ENCODE data around the gene PRDM16.

The PRDM16 gene

DNA sequence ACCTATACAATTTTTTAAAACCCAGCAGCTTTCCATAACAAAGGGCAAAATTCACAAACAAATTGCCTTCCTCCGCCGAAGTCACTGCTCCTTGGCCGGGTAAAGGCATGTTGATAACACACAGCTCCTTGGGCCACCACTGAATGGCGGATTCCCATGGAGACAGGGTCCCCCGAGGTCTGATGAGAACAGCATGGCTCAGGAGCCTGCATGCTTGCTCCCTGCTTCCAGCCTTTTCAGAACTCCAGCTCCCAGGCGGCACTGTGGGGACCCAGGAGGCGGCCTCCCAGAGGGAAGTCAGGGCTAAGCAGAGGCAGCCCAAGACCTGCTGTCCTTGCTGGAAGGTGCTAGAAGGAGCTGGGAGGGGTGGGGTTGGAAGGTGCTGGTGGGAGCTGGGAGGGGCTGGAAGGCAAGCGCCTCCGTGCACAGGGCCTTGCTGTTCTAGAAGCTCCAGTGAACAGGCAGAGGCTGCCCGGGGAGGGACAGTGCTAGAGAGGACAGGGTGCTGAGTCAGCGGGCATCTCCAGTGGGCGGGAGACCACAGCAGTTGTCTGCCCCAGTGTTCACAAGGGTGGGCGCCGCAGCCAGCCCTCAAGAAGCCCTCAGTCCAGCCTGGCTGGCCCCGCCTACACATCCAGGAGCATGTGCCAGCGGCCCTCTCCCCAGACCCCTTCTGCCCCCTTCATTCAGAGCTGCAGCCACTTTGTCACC, 35.1 kb downstream of the PRDM16 start:
- no peak for DNase-seq (ENCODE audit: low read depth, low spot score)

DNA sequence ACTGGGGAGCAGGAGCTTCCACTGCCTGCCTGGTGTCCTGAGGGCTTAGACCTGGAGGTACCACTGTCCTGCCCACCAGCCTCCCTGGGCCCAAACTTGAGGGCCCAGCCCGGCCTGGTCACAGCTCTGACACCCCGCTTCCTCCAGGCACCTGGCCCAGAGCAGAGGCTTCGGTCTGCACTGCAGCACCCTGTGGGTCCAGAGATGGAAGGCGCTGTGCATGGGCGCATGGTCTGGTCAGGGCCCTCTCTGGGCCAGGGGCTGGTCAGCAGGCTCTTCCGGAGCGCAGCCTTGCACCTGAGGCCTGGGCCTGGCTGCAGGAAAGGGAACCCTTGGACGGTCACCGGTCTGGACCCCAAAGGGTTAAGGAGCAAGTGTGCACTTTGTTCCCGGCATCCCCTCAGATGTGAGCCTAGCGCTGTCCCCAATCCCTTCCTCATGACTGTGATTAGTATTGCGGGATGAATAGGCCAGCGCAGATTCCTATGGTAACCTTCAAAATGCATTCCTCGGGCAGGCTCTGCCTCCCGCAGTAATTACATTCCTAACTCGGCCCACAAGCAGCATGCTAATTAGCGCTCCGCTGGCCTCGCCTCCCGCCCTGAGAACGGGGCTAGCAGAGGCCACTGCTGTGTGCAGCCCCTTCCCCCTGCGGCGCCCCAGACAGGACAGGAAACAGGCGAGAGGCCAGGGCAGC, 36.3 kb downstream of the PRDM16 start:
- DNase-seq (ENCODE audit: low read depth, low spot score) = no peak

- DNase-seq (ENCODE audit: low read depth, low spot score) = no peak
These were observed 37.2 kb downstream of the PRDM16 start for GRCh38 chr1:3106216-3106615.

GRCh38 chr1:3107201-3107600, 38.2 kb downstream of the PRDM16 start:
- no peak for DNase-seq (ENCODE audit: low read depth, low spot score)

DNA sequence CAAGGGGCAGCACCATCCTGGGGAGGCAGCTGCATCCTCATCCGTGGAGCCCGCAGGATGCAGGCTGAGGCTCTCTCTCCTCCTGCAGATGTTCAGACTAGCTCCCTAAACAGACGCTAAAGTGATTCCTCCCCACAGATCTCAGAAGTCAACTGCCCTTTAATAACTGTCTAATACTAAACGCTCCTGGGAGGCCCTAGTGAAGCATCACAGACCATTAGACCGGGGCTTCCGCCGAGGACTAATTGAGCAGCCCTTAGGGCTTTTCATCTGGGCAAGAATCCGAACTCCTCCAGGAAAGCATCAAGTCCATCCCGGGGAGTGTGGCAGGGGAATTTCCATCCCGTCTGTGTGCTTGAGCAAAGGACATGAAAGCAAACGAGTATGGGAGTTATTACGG, 40.4 kb downstream of the PRDM16 start:
- no peak for DNase-seq (ENCODE audit: low read depth, low spot score)

DNA sequence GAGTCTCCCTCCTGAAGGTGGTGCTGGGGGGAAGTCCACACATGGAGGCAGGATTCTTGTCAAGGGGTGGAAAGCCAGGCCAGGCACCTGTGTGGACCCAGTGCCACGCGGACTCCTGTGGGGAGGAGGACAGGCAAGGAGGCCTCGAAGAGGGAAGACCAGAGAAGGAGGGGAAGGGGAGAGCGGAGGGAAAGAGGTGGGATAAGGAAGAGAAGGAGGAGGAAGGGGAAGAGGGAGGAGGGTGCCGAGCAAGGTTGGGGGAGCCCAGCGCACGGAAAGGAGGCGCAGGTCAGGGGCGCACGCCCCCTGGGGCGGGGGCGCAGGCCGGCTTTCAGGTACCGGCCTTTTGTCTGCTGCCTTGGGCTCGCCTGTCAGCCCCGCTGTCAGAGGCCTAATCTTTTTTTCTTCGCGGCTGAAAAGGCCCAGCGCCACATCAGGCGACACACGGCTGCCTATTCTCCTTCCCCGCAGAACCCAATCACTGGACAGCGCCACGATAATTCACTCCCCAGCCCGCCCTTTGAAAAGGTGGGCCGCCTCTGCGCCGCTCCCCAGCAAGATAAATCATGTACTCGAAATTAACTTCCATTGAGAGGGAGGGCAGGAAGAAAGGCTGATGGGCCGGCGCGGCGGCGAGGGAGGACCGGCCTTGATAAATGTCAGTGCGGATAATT, 42.5 kb downstream of the PRDM16 start:
- no peak for DNase-seq (ENCODE audit: low read depth, low spot score)

GRCh38 chr1:3112526-3112925, 43.5 kb downstream of the PRDM16 start:
- no peak for DNase-seq (ENCODE audit: low read depth, low spot score)

- no peak for DNase-seq (ENCODE audit: low read depth, low spot score)
These were observed 44.2 kb downstream of the PRDM16 start for GRCh38 chr1:3113047-3113740.

DNA sequence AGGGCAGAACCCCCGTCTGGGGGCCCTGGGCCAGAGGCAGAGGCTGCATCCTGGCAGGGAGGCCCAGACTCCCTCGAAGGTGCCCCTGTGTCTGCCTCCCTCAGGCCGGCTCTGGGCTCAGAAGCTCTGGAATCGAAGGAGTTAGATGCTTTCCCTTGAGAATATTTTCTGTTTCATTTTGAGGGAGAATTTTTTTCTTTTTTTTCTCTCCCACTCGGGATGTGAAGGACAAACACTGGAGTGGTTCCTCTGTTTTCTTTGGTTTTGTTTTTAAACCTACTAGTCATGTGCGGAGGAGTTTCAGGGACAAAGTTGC, 44.7 kb downstream of the PRDM16 start:
- DNase-seq (ENCODE audit: low read depth, low spot score) = no peak

- DNase-seq (ENCODE audit: low read depth, low spot score) = no peak
These were observed 45.2 kb downstream of the PRDM16 start for GRCh38 chr1:3114131-3114744.

GRCh38 chr1:3114846-3115245, 45.8 kb downstream of the PRDM16 start:
- no peak for DNase-seq (ENCODE audit: low read depth, low spot score)

- no peak for DNase-seq (ENCODE audit: low read depth, low spot score)
These were observed 46.5 kb downstream of the PRDM16 start for GRCh38 chr1:3115275-3116149.

- DNase-seq (ENCODE audit: low read depth, low spot score) = no peak
These were observed 47.1 kb downstream of the PRDM16 start for GRCh38 chr1:3116150-3116510.

GRCh38 chr1:3116560-3116959, 47.6 kb downstream of the PRDM16 start:
- DNase-seq (ENCODE audit: low read depth, low spot score) = no peak

DNA sequence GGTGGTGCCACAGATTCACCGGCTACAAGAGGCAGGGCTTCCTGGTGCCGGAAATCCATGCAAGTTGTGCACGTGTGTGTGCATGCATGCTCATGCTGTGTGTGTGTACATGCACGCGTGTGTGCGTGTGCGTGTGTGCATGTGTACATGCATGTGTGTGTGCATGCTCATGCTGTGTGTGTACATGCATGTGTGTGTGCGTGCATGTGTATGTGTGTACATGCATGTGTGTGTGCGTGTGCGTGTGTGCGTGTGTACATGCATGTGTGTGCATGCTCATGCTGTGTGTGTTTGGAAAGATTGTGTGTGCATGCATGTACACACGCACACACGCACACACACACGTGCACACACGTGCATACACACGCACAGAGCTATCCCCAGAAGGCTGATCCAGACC, 48.9 kb downstream of the PRDM16 start:
- no peak for DNase-seq (ENCODE audit: low read depth, low spot score)

DNA sequence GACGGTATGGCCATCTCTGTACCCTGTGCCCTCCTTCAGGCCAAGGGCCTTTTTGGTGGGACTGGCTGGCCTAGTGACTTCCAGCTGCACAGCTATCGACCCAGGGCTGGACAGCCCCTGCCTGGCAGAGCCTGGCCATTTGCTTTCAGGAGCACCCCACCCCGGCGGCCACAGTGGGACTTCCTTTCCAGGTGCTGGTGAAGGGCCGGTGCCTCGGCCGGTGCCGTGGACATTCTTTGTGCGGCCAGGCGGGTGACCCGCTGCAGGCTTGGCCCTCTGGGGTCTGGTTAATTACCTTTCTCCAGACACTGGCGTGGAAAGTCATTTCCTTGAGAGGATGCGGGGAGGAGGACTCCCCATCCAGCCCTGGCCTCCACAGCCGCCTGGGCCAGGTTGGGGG, 50.1 kb downstream of the PRDM16 start:
- DNase-seq (ENCODE audit: low read depth, low spot score) = no peak

- no peak for DNase-seq (ENCODE audit: low read depth, low spot score)
These were observed 50.7 kb downstream of the PRDM16 start for GRCh38 chr1:3119725-3120124.

DNA sequence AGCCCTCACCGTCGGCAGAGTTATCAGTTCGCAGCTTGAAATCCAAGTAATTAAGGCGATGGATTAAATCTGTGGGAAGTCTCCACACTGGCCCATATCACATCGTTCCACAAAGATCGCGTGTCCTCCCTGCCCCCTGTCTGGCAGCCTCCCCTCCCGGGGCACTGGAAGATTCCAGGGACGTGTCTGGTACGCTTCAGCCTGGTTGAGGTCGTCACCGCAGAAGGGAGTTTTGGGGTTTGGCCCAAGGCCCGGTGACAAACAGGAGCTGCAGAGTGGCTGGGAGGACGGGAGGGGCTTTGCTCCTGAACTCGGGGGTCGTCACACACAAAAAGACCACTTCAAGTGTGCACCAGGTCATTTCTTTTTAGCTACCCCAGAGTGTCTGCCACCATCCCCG, 51.1 kb downstream of the PRDM16 start:
- DNase-seq (ENCODE audit: low read depth, low spot score) = no peak

GRCh38 chr1:3120994-3121393, 52.0 kb downstream of the PRDM16 start:
- DNase-seq (ENCODE audit: low read depth, low spot score) = no peak

GRCh38 chr1:3121401-3122210, 52.6 kb downstream of the PRDM16 start:
- no peak for DNase-seq (ENCODE audit: low read depth, low spot score)
